Testis (tissue), 3 donors: Measurements from ENCODE around the gene KDM6A. TPM values are rescaled to one million over a fixed set of nuclear protein-coding genes. Genes with fewer than 3 reads are reported as not detected.

Experiments used
- DNase-seq: peaks from one replicate; pipeline ENCODE4 v3.0.0-alpha.2; 2019
- H3K27ac ChIP-seq, 2 donors: fragments of 200-600 bp; sonication (generic); one replicate each; pipeline ENCODE4 v1.5.1; 2019
- H3K27me3 ChIP-seq: fragments of 200-600 bp; sonication (generic); one replicate; pipeline ENCODE4 v1.5.1; 2019
- H3K36me3 ChIP-seq: fragments of 200-600 bp; sonication (generic); one replicate; pipeline ENCODE4 v1.5.1; 2017; ENCODE audit warnings: low read depth; ENCODE audit errors: missing control alignments
- H3K4me1 ChIP-seq: fragments of 200-600 bp; sonication (generic); one replicate; pipeline ENCODE4 v1.5.1; 2019
- H3K4me3 ChIP-seq, 2 donors: fragments of 200-600 bp; sonication (generic); one replicate each; pipeline ENCODE4 v1.5.1; 2017 to 2019
- H3K9me3 ChIP-seq: fragments of 200-600 bp; sonication (generic); one replicate; pipeline ENCODE4 v1.5.1; 2017
- POLR2A ChIP-seq: fragments of 450-650 bp; IDR thresholded peaks from one replicate; pipeline ENCODE4 v1.6.1; 2017; ENCODE audit warnings: antibody characterized with exemption, mild to moderate bottlenecking, moderate library complexity
- WGBS, 2 donors: methylation state at CpG; one replicate each; pipeline ENCODE4 v1.1.5; 2018; 5-methylcytosine and 5-hydroxymethylcytosine counted together
- intact Hi-C: fragments of 100-400 bp; cut with DNase I; formaldehyde crosslinking; loops from one replicate; pipeline ENCODE4 v1.15.1; 2023; ENCODE audit warnings: low total_unique reads
- polyA plus RNA-seq: library from polyadenylated mRNA; stranded (reverse); fragments of 350-450 nt; fragmentation: Illumina TruSeq; extraction: RNeasy Lipid Tissue Mini Kit (QIAGEN cat#74804); gene quantifications from one replicate; pipeline ENCODE4 v1.2.3, GENCODE V29; 2014; ENCODE audit warnings: low read depth, low replicate concordance; ENCODE audit not compliant: insufficient read depth
- total RNA-seq, 2 donors: library from RNA; depleted of rRNA; stranded (reverse); fragments of >200 nt; gene quantifications; one replicate each; pipeline ENCODE4 v1.2.3, GENCODE V29; 2016
- TF ChIP-seq, protein P1 (sequence below), 3 experiments: fragments of 450-650 bp in 2 of 3; fragments of 200-600 bp in 1 of 3; sonication (generic) in 1 of 3; IDR thresholded peaks; one replicate each; pipeline ENCODE4 v1.5.1; 2016 to 2019; ENCODE audit warnings: antibody characterized with exemption in 3 of 3, mild to moderate bottlenecking in 2 of 3, moderate library complexity in 1 of 3

Gene KDM6A
- total and polyA plus RNA-seq, 3 donors from 2014 or later, result 27.2 to 57.7 (median 56.7) TPM

DNA sequence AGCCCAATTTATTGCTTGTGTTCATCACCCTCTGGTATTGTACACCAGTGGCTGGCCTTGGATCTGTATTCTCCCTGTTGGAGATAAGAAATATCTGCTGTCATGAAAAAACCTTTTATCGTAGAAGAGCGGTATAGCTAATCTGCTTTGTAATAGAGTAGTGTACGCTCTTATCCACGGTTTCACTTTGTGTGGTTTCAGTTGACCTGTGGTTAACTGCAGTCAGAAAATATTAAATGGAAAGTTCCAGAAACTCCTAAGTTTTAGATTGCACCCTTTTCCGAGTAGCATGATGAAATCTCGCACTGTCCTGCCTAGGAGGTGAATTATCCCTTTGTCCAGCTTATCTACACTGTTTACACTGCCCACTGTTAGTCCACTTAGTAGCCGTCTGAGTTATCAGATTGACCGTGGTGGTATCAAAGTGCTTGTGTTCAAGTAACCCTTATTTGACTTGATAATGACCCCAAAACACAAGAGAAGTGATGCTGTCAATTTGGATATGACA, 42.4 kb downstream of the KDM6A start:
- intact Hi-C loops, result no loop called here
- TF ChIP-seq, protein P1, sequence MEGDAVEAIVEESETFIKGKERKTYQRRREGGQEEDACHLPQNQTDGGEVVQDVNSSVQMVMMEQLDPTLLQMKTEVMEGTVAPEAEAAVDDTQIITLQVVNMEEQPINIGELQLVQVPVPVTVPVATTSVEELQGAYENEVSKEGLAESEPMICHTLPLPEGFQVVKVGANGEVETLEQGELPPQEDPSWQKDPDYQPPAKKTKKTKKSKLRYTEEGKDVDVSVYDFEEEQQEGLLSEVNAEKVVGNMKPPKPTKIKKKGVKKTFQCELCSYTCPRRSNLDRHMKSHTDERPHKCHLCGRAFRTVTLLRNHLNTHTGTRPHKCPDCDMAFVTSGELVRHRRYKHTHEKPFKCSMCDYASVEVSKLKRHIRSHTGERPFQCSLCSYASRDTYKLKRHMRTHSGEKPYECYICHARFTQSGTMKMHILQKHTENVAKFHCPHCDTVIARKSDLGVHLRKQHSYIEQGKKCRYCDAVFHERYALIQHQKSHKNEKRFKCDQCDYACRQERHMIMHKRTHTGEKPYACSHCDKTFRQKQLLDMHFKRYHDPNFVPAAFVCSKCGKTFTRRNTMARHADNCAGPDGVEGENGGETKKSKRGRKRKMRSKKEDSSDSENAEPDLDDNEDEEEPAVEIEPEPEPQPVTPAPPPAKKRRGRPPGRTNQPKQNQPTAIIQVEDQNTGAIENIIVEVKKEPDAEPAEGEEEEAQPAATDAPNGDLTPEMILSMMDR (IDR thresholded peaks at IDR 0.05), result no peak
- TF ChIP-seq POLR2A, result no peak

DNA sequence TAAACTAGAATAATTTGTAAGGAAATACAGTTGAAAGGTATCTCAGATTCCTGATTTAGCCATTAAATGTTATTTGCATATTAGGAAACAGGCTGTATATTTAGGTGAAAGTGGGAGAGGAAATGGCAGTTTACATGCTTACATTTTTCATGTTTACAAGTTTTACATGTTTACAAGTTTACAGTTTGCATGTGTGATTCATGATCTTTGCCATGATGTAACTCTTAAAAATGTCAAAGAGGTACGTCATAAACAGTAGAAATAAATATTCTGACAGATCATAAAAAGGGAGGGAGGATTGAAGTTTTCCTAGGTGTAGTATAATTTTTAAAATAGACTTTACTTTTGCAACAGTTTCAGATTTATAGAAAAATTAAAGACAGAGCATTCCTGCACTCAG, 45.7 kb downstream of the KDM6A start:
- DNase-seq, result no peak
- WGBS, 2 donors, result 63 to 80% methylated on average over 1 of the region's 1 CpG
- no peaks in the 10 kb centered on the region for H3K27me3 ChIP-seq
- H3K9me3 ChIP-seq, result no peaks in the 10 kb centered on the region
- no peaks in the 10 kb centered on the region for H3K4me1 ChIP-seq
- TF ChIP-seq, protein P1 (IDR thresholded peaks at IDR 0.05), result no peak
- TF ChIP-seq POLR2A, result no peak
- H3K4me3 ChIP-seq, result no peak overlapping the region
- no peaks in the 10 kb centered on the region for H3K36me3 ChIP-seq
- intact Hi-C loops, result no loop called here
- H3K27ac ChIP-seq, result no peak overlapping the region

More for the DNA sequence above, 42.4 kb downstream of the KDM6A start:
- no peaks in the 10 kb centered on the region for H3K27me3 ChIP-seq
- H3K27ac ChIP-seq, result no peak overlapping the region
- no peak overlapping the region for H3K4me3 ChIP-seq
- WGBS, 2 donors, result 25 to 39% methylated on average over 7 to 8 of the region's 8 CpGs
- H3K9me3 ChIP-seq, result no peaks in the 10 kb centered on the region
- H3K4me1 ChIP-seq, result no peaks in the 10 kb centered on the region
- H3K36me3 ChIP-seq, result no peaks in the 10 kb centered on the region
- DNase-seq, result no peak

GRCh38 chrX:44922980-44923379, 50.0 kb downstream of the KDM6A start:
- H3K36me3 ChIP-seq, result no peaks in the 10 kb centered on the region
- DNase-seq, result no peak
- no peaks in the 10 kb centered on the region for H3K9me3 ChIP-seq
- TF ChIP-seq, protein P1 (IDR thresholded peaks at IDR 0.05), result no peak
- TF ChIP-seq POLR2A, result no peak
- H3K27me3 ChIP-seq, result no peaks in the 10 kb centered on the region
- 67 to 76% methylated on average over 4 of the region's 4 CpGs for WGBS, 2 donors
- intact Hi-C loops, result no loop called here
- H3K4me1 ChIP-seq, result no peaks in the 10 kb centered on the region
- H3K4me3 ChIP-seq, result no peak overlapping the region
- H3K27ac ChIP-seq, result no peak overlapping the region

GRCh38 chrX:44927398-44927797, 54.4 kb downstream of the KDM6A start:
- Histone ChIP-seq H3K4me3 (no peak overlapping the region), H3K9me3 (no peaks in the 10 kb centered on the region), H3K36me3 (no peaks in the 10 kb centered on the region), H3K27me3 (no peaks in the 10 kb centered on the region), H3K27ac (no peak overlapping the region), H3K4me1 (no peaks in the 10 kb centered on the region)
- DNase-seq, result no peak
- intact Hi-C loops, result no loop called here
- no peak for TF ChIP-seq POLR2A
- TF ChIP-seq, protein P1 (IDR thresholded peaks at IDR 0.05), result no peak
- 80 to 88% methylated on average over 1 of the region's 1 CpG for WGBS, 2 donors

DNA sequence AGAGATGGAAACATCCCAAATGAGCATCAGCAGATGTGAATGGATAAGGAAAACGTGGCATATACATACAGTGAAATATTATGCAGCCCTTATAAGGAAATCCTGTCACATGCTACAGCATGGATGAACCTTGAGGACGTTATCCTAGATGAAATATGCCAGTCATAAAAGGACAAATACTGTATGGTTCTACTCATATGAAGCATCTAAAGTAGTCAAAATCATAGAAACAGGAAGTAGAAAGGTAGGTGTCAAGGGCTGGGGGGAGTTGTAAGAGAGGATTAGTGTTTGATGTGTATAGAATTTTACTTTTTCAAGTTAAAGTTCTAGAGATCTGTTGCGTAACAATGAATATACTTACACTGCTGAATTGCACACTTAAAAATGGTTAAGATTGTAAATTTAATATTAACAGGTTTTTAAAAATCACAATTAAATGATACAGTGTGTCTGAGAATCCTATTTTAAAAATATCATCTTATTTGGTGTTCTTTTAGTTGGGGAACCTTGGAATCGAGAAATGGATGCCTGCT, 58.5 kb downstream of the KDM6A start:
- DNase-seq, result no peak
- Histone ChIP-seq H3K36me3 (no peaks in the 10 kb centered on the region), H3K4me3 (no peak overlapping the region), H3K27ac (no peak overlapping the region), H3K4me1 (no peaks in the 10 kb centered on the region), H3K27me3 (no peaks in the 10 kb centered on the region), H3K9me3 (no peaks in the 10 kb centered on the region)
- no peak for TF ChIP-seq POLR2A
- TF ChIP-seq, protein P1 (IDR thresholded peaks at IDR 0.05), result no peak
- intact Hi-C loops, result no loop called here
- WGBS, 2 donors, result 69 to 84% methylated on average over 4 of the region's 4 CpGs
